SK-MEL-5 (cell line): Measurements from ENCODE around the gene RSL24D1. TPM values are rescaled to one million over a fixed set of nuclear protein-coding genes. Genes with fewer than 3 reads are reported as not detected.
A peak's percentile ranks its signal among the peaks of the same experiment; 100 is the strongest.
"Not testable (repeated sequence)": the region's sequence is repeated elsewhere in the genome, so short reads cannot be mapped to it uniquely, and the experiment has no call there.

Experiments
- DNase-seq: peaks from one replicate; pipeline ENCODE4 v3.0.0-alpha.2; 2016; ENCODE audit warnings: low read depth, low spot score
- in situ Hi-C: cut with HindIII; loops from 2 replicates; pipeline ENCODE4 v1.10.0; 2016; ENCODE audit warnings: low sequenced_read_pairs, high pct_unique_total_duplicates, low pct_unique_long_range_greater_than_20kb
- total RNA-seq: library from RNA; depleted of rRNA; stranded (reverse); fragments of >200 nt; shearing (Covaris generic); gene quantifications from 2 replicates; pipeline ENCODE4 v1.2.3, GENCODE V29; 2014

Gene RSL24D1
- total RNA-seq, 1 experiment from 2014 or later = 237 TPM

GRCh38 chr15:55222588-55222987 lies 25.8 kb upstream of the RSL24D1 start:
- in situ Hi-C loops = no loop called here

GRCh38 chr15:55221090-55222011 lies 24.6 kb upstream of the RSL24D1 start:
- in situ Hi-C loops = no loop called here

More at GRCh38 chr15:55222588-55222987, 25.8 kb upstream of the RSL24D1 start:
- no peak for DNase-seq

GRCh38 chr15:55220606-55221005 lies 23.9 kb upstream of the RSL24D1 start:
- in situ Hi-C loops = no loop called here
- no peak for DNase-seq

More at GRCh38 chr15:55221090-55222011, 24.6 kb upstream of the RSL24D1 start:
- DNase-seq = peak; percentile 14

GRCh38 chr15:55218056-55218455 lies 21.3 kb upstream of the RSL24D1 start:
- in situ Hi-C loops = no loop called here
- DNase-seq = no peak

- in situ Hi-C loops = no loop called here
- DNase-seq = no peak
These were observed 7.7 kb upstream of the RSL24D1 start for GRCh38 chr15:55204464-55204863.

- DNase-seq = no peak
- in situ Hi-C loops = no loop called here
These were observed 5.5 kb upstream of the RSL24D1 start for GRCh38 chr15:55202206-55202605.

- no peak for DNase-seq
- in situ Hi-C loops = no loop called here
These were observed 2.0 kb upstream of the RSL24D1 start for GRCh38 chr15:55198706-55199105.

- in situ Hi-C loops = no loop called here
These were observed 978 bp upstream of the RSL24D1 start for GRCh38 chr15:55197719-55198118.

GRCh38 chr15:55197362-55197705 lies 593 bp upstream of the RSL24D1 start:
- no peak for DNase-seq
- in situ Hi-C loops = no loop called here

More at GRCh38 chr15:55197719-55198118, 978 bp upstream of the RSL24D1 start:
- no peak for DNase-seq

- DNase-seq = no peak
- in situ Hi-C loops = no loop called here
These were observed 745 bp downstream of the RSL24D1 start for GRCh38 chr15:55195996-55196395.

- in situ Hi-C loops = no loop called here
- no peak for DNase-seq
These were observed 2.5 kb downstream of the RSL24D1 start for GRCh38 chr15:55194256-55194655.

- in situ Hi-C loops = no loop called here
These were observed 10.4 kb downstream of the RSL24D1 start for GRCh38 chr15:55186331-55186730.

GRCh38 chr15:55183679-55184078 lies 13.1 kb downstream of the RSL24D1 start:
- in situ Hi-C loops = no loop called here
- DNase-seq = no peak

More at GRCh38 chr15:55186331-55186730, 10.4 kb downstream of the RSL24D1 start:
- DNase-seq = no peak

GRCh38 chr15:55179141-55179540 lies 17.6 kb downstream of the RSL24D1 start:
- DNase-seq = no peak
- in situ Hi-C loops = no loop called here

- in situ Hi-C loops = no loop called here
- DNase-seq = no peak
These were observed 26.4 kb downstream of the RSL24D1 start for GRCh38 chr15:55170361-55170760.

- DNase-seq = peak; percentile 91
- in situ Hi-C loops = no loop called here
These were observed 28.3 kb downstream of the RSL24D1 start for GRCh38 chr15:55168350-55168974.

- in situ Hi-C loops = no loop called here
- no peak for DNase-seq
These were observed 32.5 kb downstream of the RSL24D1 start for GRCh38 chr15:55164284-55164683.

GRCh38 chr15:55151631-55152030 lies 45.1 kb downstream of the RSL24D1 start:
- no peak for DNase-seq
- in situ Hi-C loops = no loop called here

GRCh38 chr15:55143132-55143531 lies 53.6 kb downstream of the RSL24D1 start:
- in situ Hi-C loops, DNase-seq: not testable (repeated sequence)
